Measurements from ENCODE around the gene PRUNE2. TPM values are rescaled to one million over a fixed set of nuclear protein-coding genes. Genes with fewer than 3 reads are reported as not detected.

The PRUNE2 gene
- total and polyA plus RNA-seq, 2 of the 13 experiments (the other 11 are each of a cell fraction or from before 2014, with no cell fraction given) = 0.02 TPM; not detected in 1

- Histone ChIP-seq H3K79me2 (ENCODE audit: insufficient read depth, low read length) (no peaks in the 10 kb centered on the region), H3K36me3 (replicated peaks in 1 of 2; ENCODE audit: control insufficient read depth in 1 of 2, insufficient read depth in 2 of 2, low read length in 2 of 2) (no peaks in the 10 kb centered on the region), H3K27ac (ENCODE audit: extremely low read length, insufficient read depth, low read length) (no peak overlapping the region), H3K4me3 (replicated peaks in 1 of 3; ENCODE audit: insufficient read depth in 1 of 3, low read depth in 2 of 3, low read length in 3 of 3) (no peak overlapping the region), H4K20me1 (ENCODE audit: insufficient read depth, low read length) (no peaks in the 10 kb centered on the region), H3K4me2 (ENCODE audit: low read depth, low read length) (no peak overlapping the region), H2AFZ (ENCODE audit: low read length) (no peak overlapping the region), H3K4me1 (ENCODE audit: insufficient read depth, low read length) (no peaks in the 10 kb centered on the region), H3K27me3 (ENCODE audit: control insufficient read depth in 1 of 2, insufficient read depth in 2 of 2, low read length in 2 of 2) (no peaks in the 10 kb centered on the region), H3K9ac (ENCODE audit: insufficient read depth, low read depth, low read length) (no peak overlapping the region), H3K9me3 (ENCODE audit: low read length) (no peaks in the 10 kb centered on the region)
- ATAC-seq = no peak
- in situ Hi-C loops (cut with HindIII; ENCODE audit: extremely low pct_ligation_motif_present, low pct_unique_long_range_greater_than_20kb) (no loop called here), intact Hi-C loops (cut with micrococcal nuclease; ENCODE audit: unreplicated experiment) (no loop called here)
- DNase-seq (ENCODE audit: low spot score) = no peak
- no peak for TF ChIP-seq RNF2 (conservative IDR thresholded peaks at IDR 0.05; ENCODE audit: low read depth)
- no peak for TF ChIP-seq ZNF549 (CRISPR knock-in tag; IDR thresholded peaks at IDR 0.05)
- no peak for TF ChIP-seq CCAR2 (optimal IDR thresholded peaks at IDR 0.05; ENCODE audit: low read depth, low read length)
- no peak for FAIRE-seq
- POLR2A ChIA-PET = no interaction called here
- BruUV-seq (replicated peaks) = no TSS peak
- CTCF ChIA-PET (ENCODE audit: low intra/inter-chr PET ratio, low total read pairs) = no interaction called here
- WGBS (ENCODE audit: low lambda C conversion rate) = 32% methylated on average over 8 of the region's 8 CpGs
Observed at GRCh38 chr9:76580188-76580587, 325.7 kb downstream of the PRUNE2 start.

DNA sequence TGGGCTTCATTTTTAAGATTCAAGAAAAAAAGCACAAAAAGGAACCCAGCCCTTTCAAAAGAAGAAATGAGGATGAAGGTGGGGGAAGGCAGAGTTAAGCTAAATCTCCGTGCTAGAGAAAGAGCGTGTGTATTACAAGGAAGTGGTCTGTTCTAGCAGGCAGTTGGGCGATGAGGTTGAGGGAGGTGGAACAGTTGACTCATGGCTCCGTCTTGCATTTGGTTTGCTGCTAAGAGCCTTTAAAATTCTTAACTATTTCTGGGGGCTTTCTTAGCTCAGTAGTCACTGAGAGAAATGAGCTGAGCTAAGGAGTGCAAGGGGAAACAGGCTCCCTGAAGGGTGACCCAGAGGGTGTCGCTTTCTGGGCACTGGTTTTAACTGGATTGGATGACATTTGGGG, 329.6 kb downstream of the PRUNE2 start:
- H3K4me2 ChIP-seq (ENCODE audit: low read depth, low read length) = no peak overlapping the region
- H3K36me3 ChIP-seq (replicated peaks in 1 of 2; ENCODE audit: control insufficient read depth in 1 of 2, insufficient read depth in 2 of 2, low read length in 2 of 2) = no peaks in the 10 kb centered on the region
- no peaks in the 10 kb centered on the region for H3K4me1 ChIP-seq (ENCODE audit: insufficient read depth, low read length)
- ChIA-PET POLR2A (no interaction called here), CTCF (ENCODE audit: low intra/inter-chr PET ratio, low total read pairs) (no interaction called here)
- DNase-seq (ENCODE audit: low spot score) (no peak), FAIRE-seq (no peak), ATAC-seq (no peak)
- BruUV-seq (replicated peaks) = no TSS peak
- H3K27me3 ChIP-seq (ENCODE audit: control insufficient read depth in 1 of 2, insufficient read depth in 2 of 2, low read length in 2 of 2) = peaks cover 0 to 3% of the 10 kb centered on the region in 2 experiments; a peak in 1 of 5 replicates
- no peaks in the 10 kb centered on the region for H3K79me2 ChIP-seq (ENCODE audit: insufficient read depth, low read length)
- in situ Hi-C loops (cut with HindIII; ENCODE audit: extremely low pct_ligation_motif_present, low pct_unique_long_range_greater_than_20kb) (no loop called here), intact Hi-C loops (cut with micrococcal nuclease; ENCODE audit: unreplicated experiment) (no loop called here)
- no peak overlapping the region for H2AFZ ChIP-seq (ENCODE audit: low read length)
- H3K4me3 ChIP-seq (replicated peaks in 1 of 3; ENCODE audit: insufficient read depth in 1 of 3, low read depth in 2 of 3, low read length in 3 of 3) = no peak overlapping the region
- H3K27ac ChIP-seq (ENCODE audit: extremely low read length, insufficient read depth, low read length) = no peak overlapping the region
- 38% methylated on average over 5 of the region's 5 CpGs for WGBS (ENCODE audit: low lambda C conversion rate)
- H4K20me1 ChIP-seq (ENCODE audit: insufficient read depth, low read length) = no peaks in the 10 kb centered on the region
- H3K9me3 ChIP-seq (ENCODE audit: low read length) = no peaks in the 10 kb centered on the region
- H3K9ac ChIP-seq (ENCODE audit: insufficient read depth, low read depth, low read length) = no peak overlapping the region
- TF ChIP-seq MED8 (CRISPR knock-in tag; IDR thresholded peaks at IDR 0.05; ENCODE audit: insufficient replicate concordance) (no peak), ZNF329 (CRISPR knock-in tag; IDR thresholded peaks at IDR 0.05; ENCODE audit: low read depth) (no peak), EP300 (IDR thresholded peaks at IDR 0.05; ENCODE audit: low read depth in 2 of 2, low read length in 2 of 2) (no peak), EP300 (CRISPR knock-in tag; IDR thresholded peaks at IDR 0.05; ENCODE audit: borderline replicate concordance) (no peak), KDM5A (IDR thresholded peaks at IDR 0.05; ENCODE audit: borderline replicate concordance, low read length) (no peak), NFE2L1 (CRISPR knock-in tag; IDR thresholded peaks at IDR 0.05; ENCODE audit: borderline replicate concordance) (no peak), ZBTB7A (CRISPR knock-in tag; IDR thresholded peaks at IDR 0.05) (no peak), ASH2L (IDR thresholded peaks at IDR 0.05; ENCODE audit: insufficient read length, low read depth, low read length) (no peak)
- TF ChIP-seq, protein P1, sequence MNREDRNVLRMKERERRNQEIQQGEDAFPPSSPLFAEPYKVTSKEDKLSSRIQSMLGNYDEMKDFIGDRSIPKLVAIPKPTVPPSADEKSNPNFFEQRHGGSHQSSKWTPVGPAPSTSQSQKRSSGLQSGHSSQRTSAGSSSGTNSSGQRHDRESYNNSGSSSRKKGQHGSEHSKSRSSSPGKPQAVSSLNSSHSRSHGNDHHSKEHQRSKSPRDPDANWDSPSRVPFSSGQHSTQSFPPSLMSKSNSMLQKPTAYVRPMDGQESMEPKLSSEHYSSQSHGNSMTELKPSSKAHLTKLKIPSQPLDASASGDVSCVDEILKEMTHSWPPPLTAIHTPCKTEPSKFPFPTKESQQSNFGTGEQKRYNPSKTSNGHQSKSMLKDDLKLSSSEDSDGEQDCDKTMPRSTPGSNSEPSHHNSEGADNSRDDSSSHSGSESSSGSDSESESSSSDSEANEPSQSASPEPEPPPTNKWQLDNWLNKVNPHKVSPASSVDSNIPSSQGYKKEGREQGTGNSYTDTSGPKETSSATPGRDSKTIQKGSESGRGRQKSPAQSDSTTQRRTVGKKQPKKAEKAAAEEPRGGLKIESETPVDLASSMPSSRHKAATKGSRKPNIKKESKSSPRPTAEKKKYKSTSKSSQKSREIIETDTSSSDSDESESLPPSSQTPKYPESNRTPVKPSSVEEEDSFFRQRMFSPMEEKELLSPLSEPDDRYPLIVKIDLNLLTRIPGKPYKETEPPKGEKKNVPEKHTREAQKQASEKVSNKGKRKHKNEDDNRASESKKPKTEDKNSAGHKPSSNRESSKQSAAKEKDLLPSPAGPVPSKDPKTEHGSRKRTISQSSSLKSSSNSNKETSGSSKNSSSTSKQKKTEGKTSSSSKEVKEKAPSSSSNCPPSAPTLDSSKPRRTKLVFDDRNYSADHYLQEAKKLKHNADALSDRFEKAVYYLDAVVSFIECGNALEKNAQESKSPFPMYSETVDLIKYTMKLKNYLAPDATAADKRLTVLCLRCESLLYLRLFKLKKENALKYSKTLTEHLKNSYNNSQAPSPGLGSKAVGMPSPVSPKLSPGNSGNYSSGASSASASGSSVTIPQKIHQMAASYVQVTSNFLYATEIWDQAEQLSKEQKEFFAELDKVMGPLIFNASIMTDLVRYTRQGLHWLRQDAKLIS (CRISPR knock-in tag; IDR thresholded peaks at IDR 0.05) = no peak
- TF ChIP-seq, protein P2, sequence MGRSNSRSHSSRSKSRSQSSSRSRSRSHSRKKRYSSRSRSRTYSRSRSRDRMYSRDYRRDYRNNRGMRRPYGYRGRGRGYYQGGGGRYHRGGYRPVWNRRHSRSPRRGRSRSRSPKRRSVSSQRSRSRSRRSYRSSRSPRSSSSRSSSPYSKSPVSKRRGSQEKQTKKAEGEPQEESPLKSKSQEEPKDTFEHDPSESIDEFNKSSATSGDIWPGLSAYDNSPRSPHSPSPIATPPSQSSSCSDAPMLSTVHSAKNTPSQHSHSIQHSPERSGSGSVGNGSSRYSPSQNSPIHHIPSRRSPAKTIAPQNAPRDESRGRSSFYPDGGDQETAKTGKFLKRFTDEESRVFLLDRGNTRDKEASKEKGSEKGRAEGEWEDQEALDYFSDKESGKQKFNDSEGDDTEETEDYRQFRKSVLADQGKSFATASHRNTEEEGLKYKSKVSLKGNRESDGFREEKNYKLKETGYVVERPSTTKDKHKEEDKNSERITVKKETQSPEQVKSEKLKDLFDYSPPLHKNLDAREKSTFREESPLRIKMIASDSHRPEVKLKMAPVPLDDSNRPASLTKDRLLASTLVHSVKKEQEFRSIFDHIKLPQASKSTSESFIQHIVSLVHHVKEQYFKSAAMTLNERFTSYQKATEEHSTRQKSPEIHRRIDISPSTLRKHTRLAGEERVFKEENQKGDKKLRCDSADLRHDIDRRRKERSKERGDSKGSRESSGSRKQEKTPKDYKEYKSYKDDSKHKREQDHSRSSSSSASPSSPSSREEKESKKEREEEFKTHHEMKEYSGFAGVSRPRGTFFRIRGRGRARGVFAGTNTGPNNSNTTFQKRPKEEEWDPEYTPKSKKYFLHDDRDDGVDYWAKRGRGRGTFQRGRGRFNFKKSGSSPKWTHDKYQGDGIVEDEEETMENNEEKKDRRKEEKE (IDR thresholded peaks at IDR 0.05) = no peak

Data from HepG2 (cell line).